Adrenal gland (tissue), 5 donors: ENCODE data around the gene EFNA5.

ENCODE experiments used
- POLR2A ChIP-seq, 2 donors: fragments of 450-650 bp; IDR thresholded peaks; one replicate each; pipeline ENCODE4 v1.6.1; 2017; ENCODE audit warnings: antibody characterized with exemption in 2 of 2, mild to moderate bottlenecking in 2 of 2, moderate library complexity in 1 of 2
- TF ChIP-seq, protein P1 (sequence below), 6 experiments: fragments of 450-650 bp in 4 of 6; fragments of 200-600 bp in 2 of 6; sonication (generic) in 1 of 6; IDR thresholded peaks; 1 replicate in 5 of 6; 2 replicates in 1 of 6; pipeline versions ENCODE4 v1.5.1 to v1.8.0; 2016 to 2021; ENCODE audit warnings: antibody characterized with exemption in 6 of 6, mild to moderate bottlenecking in 2 of 6, moderate library complexity in 1 of 6
- donor health status: DM: no; HTN: no; CAD: no.

GRCh38 chr5:107424491-107424890, 246.2 kb downstream of the EFNA5 start:
- TF ChIP-seq, protein P1, sequence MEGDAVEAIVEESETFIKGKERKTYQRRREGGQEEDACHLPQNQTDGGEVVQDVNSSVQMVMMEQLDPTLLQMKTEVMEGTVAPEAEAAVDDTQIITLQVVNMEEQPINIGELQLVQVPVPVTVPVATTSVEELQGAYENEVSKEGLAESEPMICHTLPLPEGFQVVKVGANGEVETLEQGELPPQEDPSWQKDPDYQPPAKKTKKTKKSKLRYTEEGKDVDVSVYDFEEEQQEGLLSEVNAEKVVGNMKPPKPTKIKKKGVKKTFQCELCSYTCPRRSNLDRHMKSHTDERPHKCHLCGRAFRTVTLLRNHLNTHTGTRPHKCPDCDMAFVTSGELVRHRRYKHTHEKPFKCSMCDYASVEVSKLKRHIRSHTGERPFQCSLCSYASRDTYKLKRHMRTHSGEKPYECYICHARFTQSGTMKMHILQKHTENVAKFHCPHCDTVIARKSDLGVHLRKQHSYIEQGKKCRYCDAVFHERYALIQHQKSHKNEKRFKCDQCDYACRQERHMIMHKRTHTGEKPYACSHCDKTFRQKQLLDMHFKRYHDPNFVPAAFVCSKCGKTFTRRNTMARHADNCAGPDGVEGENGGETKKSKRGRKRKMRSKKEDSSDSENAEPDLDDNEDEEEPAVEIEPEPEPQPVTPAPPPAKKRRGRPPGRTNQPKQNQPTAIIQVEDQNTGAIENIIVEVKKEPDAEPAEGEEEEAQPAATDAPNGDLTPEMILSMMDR (IDR thresholded peaks at IDR 0.05) = no peak
- TF ChIP-seq POLR2A (IDR thresholded peaks at IDR 0.05) = no peak
